ENCODE data around the gene RTRAF. TPM values are rescaled to one million over a fixed set of nuclear protein-coding genes. Genes with fewer than 3 reads are reported as not detected.

RTRAF gene
- total and polyA plus RNA-seq, 4 donors, result 84.1 to 167 (median 134) TPM

- no peak overlapping the region for H3K4me3 ChIP-seq
- H3K27me3 ChIP-seq (ENCODE audit: control insufficient read depth in 3 of 3, insufficient read depth in 3 of 3, low read length in 2 of 3), result no peaks in the 10 kb centered on the region
- H3K9me3 ChIP-seq (ENCODE audit: control insufficient read depth in 4 of 4, insufficient read depth in 3 of 4, low read length in 3 of 4), result no peaks in the 10 kb centered on the region
- no peak overlapping the region for H3K9ac ChIP-seq (ENCODE audit: insufficient read depth in 1 of 2, low read length in 2 of 2)
- no peak for TF ChIP-seq CTCF (IDR thresholded peaks at IDR 0.05; ENCODE audit: control extremely low read depth, extremely low read depth)
- WGBS, 2 donors, result 0 to 96% methylated on average over 1 of the region's 1 CpG
- no peak overlapping the region for H3K27ac ChIP-seq (ENCODE audit: low read depth in 1 of 2, low read length in 1 of 2)
- DNase-seq (no peak), ATAC-seq (ENCODE audit: insufficient read depth, low FRiP score) (no peak)
- peaks cover 0 to 15% (median 13%) of the 10 kb centered on the region in 4 donors for H3K36me3 ChIP-seq (ENCODE audit: control insufficient read depth in 4 of 4, insufficient read depth in 4 of 4, low read length in 4 of 4)
- H3K4me1 ChIP-seq (ENCODE audit: control insufficient read depth in 5 of 5, insufficient read depth in 5 of 5, low read length in 5 of 5), result peaks cover 8 to 51% (median 35%) of the 10 kb centered on the region in 5 donors
Measured at GRCh38 chr14:52054678-52055077, 65.3 kb downstream of the RTRAF start.

GRCh38 chr14:52055167-52055566, 65.8 kb downstream of the RTRAF start:
- H3K4me3 ChIP-seq, result no peak overlapping the region
- ATAC-seq (ENCODE audit: insufficient read depth, low FRiP score) (no peak), DNase-seq (no peak)
- peaks cover 0 to 15% (median 13%) of the 10 kb centered on the region in 4 donors for H3K36me3 ChIP-seq (ENCODE audit: control insufficient read depth in 4 of 4, insufficient read depth in 4 of 4, low read length in 4 of 4)
- no peaks in the 10 kb centered on the region for H3K27me3 ChIP-seq (ENCODE audit: control insufficient read depth in 3 of 3, insufficient read depth in 3 of 3, low read length in 2 of 3)
- H3K9ac ChIP-seq (ENCODE audit: insufficient read depth in 1 of 2, low read length in 2 of 2), result no peak overlapping the region
- no peaks in the 10 kb centered on the region for H3K9me3 ChIP-seq (ENCODE audit: control insufficient read depth in 4 of 4, insufficient read depth in 3 of 4, low read length in 3 of 4)
- TF ChIP-seq CTCF (IDR thresholded peaks at IDR 0.05; ENCODE audit: control extremely low read depth, extremely low read depth), result no peak
- no peak overlapping the region for H3K27ac ChIP-seq (ENCODE audit: low read depth in 1 of 2, low read length in 1 of 2)
- 74 to 83% methylated on average over 2 of the region's 2 CpGs for WGBS, 2 donors
- H3K4me1 ChIP-seq (ENCODE audit: control insufficient read depth in 5 of 5, insufficient read depth in 5 of 5, low read length in 5 of 5), result peaks cover 6 to 53% (median 36%) of the 10 kb centered on the region in 5 donors

- H3K4me3 ChIP-seq, result no peak overlapping the region
- no peak for DNase-seq
- H3K27ac ChIP-seq (ENCODE audit: low read depth in 1 of 2, low read length in 1 of 2), result no peak overlapping the region
- peaks cover 0 to 15% (median 11%) of the 10 kb centered on the region in 4 donors for H3K36me3 ChIP-seq (ENCODE audit: control insufficient read depth in 4 of 4, insufficient read depth in 4 of 4, low read length in 4 of 4)
- no peaks in the 10 kb centered on the region for H3K9me3 ChIP-seq (ENCODE audit: control insufficient read depth in 4 of 4, insufficient read depth in 3 of 4, low read length in 3 of 4)
- ATAC-seq (ENCODE audit: insufficient read depth, low FRiP score), result no peak
- H3K9ac ChIP-seq (ENCODE audit: insufficient read depth in 1 of 2, low read length in 2 of 2), result no peak overlapping the region
- WGBS, 2 donors, result 89 to 92% methylated on average over 3 of the region's 3 CpGs
- no peaks in the 10 kb centered on the region for H3K27me3 ChIP-seq (ENCODE audit: control insufficient read depth in 3 of 3, insufficient read depth in 3 of 3, low read length in 2 of 3)
- peaks cover 9 to 54% (median 46%) of the 10 kb centered on the region in 5 donors for H3K4me1 ChIP-seq (ENCODE audit: control insufficient read depth in 5 of 5, insufficient read depth in 5 of 5, low read length in 5 of 5)
- no peak for TF ChIP-seq CTCF (IDR thresholded peaks at IDR 0.05; ENCODE audit: control extremely low read depth, extremely low read depth)
Measured at GRCh38 chr14:52058341-52058740, 69.0 kb downstream of the RTRAF start.

GRCh38 chr14:52059649-52060048, 70.3 kb downstream of the RTRAF start:
- no peak for ATAC-seq (ENCODE audit: insufficient read depth, low FRiP score)
- H3K36me3 ChIP-seq (ENCODE audit: control insufficient read depth in 4 of 4, insufficient read depth in 4 of 4, low read length in 4 of 4), result peaks cover 0 to 9% (median 7%) of the 10 kb centered on the region in 4 donors
- H3K4me3 ChIP-seq, result no peak overlapping the region
- no peaks in the 10 kb centered on the region for H3K27me3 ChIP-seq (ENCODE audit: control insufficient read depth in 3 of 3, insufficient read depth in 3 of 3, low read length in 2 of 3)
- no peaks in the 10 kb centered on the region for H3K9me3 ChIP-seq (ENCODE audit: control insufficient read depth in 4 of 4, insufficient read depth in 3 of 4, low read length in 3 of 4)
- DNase-seq, result no peak
- peak overlapping the region in 1 of 2 donors; percentile 42 for H3K27ac ChIP-seq (ENCODE audit: low read depth in 1 of 2, low read length in 1 of 2)
- no peak for TF ChIP-seq CTCF (IDR thresholded peaks at IDR 0.05; ENCODE audit: control extremely low read depth, extremely low read depth)
- H3K9ac ChIP-seq (ENCODE audit: insufficient read depth in 1 of 2, low read length in 2 of 2), result no peak overlapping the region
- H3K4me1 ChIP-seq (ENCODE audit: control insufficient read depth in 5 of 5, insufficient read depth in 5 of 5, low read length in 5 of 5), result peaks cover 9 to 58% (median 45%) of the 10 kb centered on the region in 5 donors
